ENCODE results near the gene KRTAP10-12. TPM values are rescaled to one million over a fixed set of nuclear protein-coding genes. Genes with fewer than 3 reads are reported as not detected.

The KRTAP10-12 gene
- total RNA-seq, result not detected in 2 replicates

GRCh38 chr21:44697172-44697810 lies at the start of gene KRTAP10-12:
Gene KRTAP10-12, plus strand, starts transcription at chr21:44697172. Its CDS starts 30 bp downstream, at chr21:44697202.

GRCh38 chr21:44654576-44655175 lies 42.3 kb upstream of the KRTAP10-12 start, which contains the start of gene KRTAP12-4:
Gene KRTAP12-4, minus strand, starts transcription at chr21:44654659. Its CDS starts 45 bp downstream, at chr21:44654614.

GRCh38 chr21:44657635-44658540 lies 39.1 kb upstream of the KRTAP10-12 start, which contains the start of gene KRTAP12-3:
Gene KRTAP12-3, plus strand, starts transcription at chr21:44657932. Its CDS starts 48 bp downstream, at chr21:44657980.

GRCh38 chr21:44666401-44667320 lies 30.3 kb upstream of the KRTAP10-12 start, which contains the start of gene KRTAP12-2:
Gene KRTAP12-2, minus strand, starts transcription at chr21:44666927. Its CDS starts 41 bp downstream, at chr21:44666886.

GRCh38 chr21:44681861-44682579 lies 15.0 kb upstream of the KRTAP10-12 start, which contains the start of gene KRTAP12-1:
Gene KRTAP12-1, minus strand, starts transcription at chr21:44682163. Its CDS starts 40 bp downstream, at chr21:44682123.

GRCh38 chr21:44711327-44712202 lies 14.6 kb downstream of the KRTAP10-12 start, which contains the start of gene TSPEAR:
Gene TSPEAR, minus strand, starts transcription at chr21:44711572. Its CDS starts 58 bp downstream, at chr21:44711514.

Other genes with a start within 250 kb of the KRTAP10-12 start
- 3.2 and 4.2 TPM in 2 replicates for gene LRRC3, start 241.7 kb upstream of the KRTAP10-12 start, total RNA-seq
- not detected in 2 replicates for gene KRTAP10-1, start 157.0 kb upstream of the KRTAP10-12 start, total RNA-seq
- gene KRTAP10-2, start 145.7 kb upstream of the KRTAP10-12 start, total RNA-seq, result not detected in 2 replicates
- gene KRTAP10-3, start 138.4 kb upstream of the KRTAP10-12 start, total RNA-seq, result not detected in 2 replicates
- gene KRTAP10-4, start 123.4 kb upstream of the KRTAP10-12 start, total RNA-seq, result not detected in 2 replicates
- not detected in 2 replicates for gene KRTAP10-5, start 116.6 kb upstream of the KRTAP10-12 start, total RNA-seq
- not detected in 2 replicates for gene KRTAP10-6, start 104.7 kb upstream of the KRTAP10-12 start, total RNA-seq
- gene KRTAP10-7, start 96.6 kb upstream of the KRTAP10-12 start, total RNA-seq, result not detected in 2 replicates
- not detected in 2 replicates for gene KRTAP10-8, start 85.1 kb upstream of the KRTAP10-12 start, total RNA-seq
- gene KRTAP10-9, start 70.1 kb upstream of the KRTAP10-12 start, total RNA-seq, result not detected in 2 replicates
- not detected in 2 replicates for gene KRTAP10-10, start 59.8 kb upstream of the KRTAP10-12 start, total RNA-seq
- not detected in 2 replicates for gene KRTAP10-11, start 50.8 kb upstream of the KRTAP10-12 start, total RNA-seq
- not detected in 2 replicates for gene KRTAP12-4, start 42.5 kb upstream of the KRTAP10-12 start, total RNA-seq
- not detected in 2 replicates for gene KRTAP12-3, start 39.2 kb upstream of the KRTAP10-12 start, total RNA-seq
- gene KRTAP12-2, start 30.2 kb upstream of the KRTAP10-12 start, total RNA-seq, result not detected in 2 replicates
- gene KRTAP12-1, start 15.0 kb upstream of the KRTAP10-12 start, total RNA-seq, result not detected in 2 replicates
- gene TSPEAR, start 14.4 kb downstream of the KRTAP10-12 start, total RNA-seq, result not detected in 2 replicates
- 22.3 and 30.2 TPM in 2 replicates for gene UBE2G2, start 104.6 kb downstream of the KRTAP10-12 start, total RNA-seq
- gene SUMO3, start 120.9 kb downstream of the KRTAP10-12 start, total RNA-seq, result 66.7 and 80.6 TPM in 2 replicates
- 186 and 220 TPM in 2 replicates for gene PTTG1IP, start 176.5 kb downstream of the KRTAP10-12 start, total RNA-seq
- gene ITGB2, start 223.7 kb downstream of the KRTAP10-12 start, total RNA-seq, result not detected in 2 replicates
- 12.3 and 12.6 TPM in 2 replicates for gene SLX9, start 242.9 kb downstream of the KRTAP10-12 start, total RNA-seq